Vagina (tissue), 2 donors: Measurements from ENCODE around the gene LMOD3. TPM values are rescaled to one million over a fixed set of nuclear protein-coding genes. Genes with fewer than 3 reads are reported as not detected.

ENCODE experiments used
- DNase-seq, 2 donors: peaks; one replicate each; pipeline ENCODE4 v3.0.0-alpha.2; 2017; ENCODE audit errors: extremely low spot score in 2 of 2
- H3K27ac ChIP-seq: fragments of 200-600 bp; sonication (generic); one replicate; pipeline ENCODE4 v1.5.1; 2019
- H3K27me3 ChIP-seq: fragments of 200-600 bp; sonication (generic); one replicate; pipeline ENCODE4 v1.5.1; 2019
- H3K36me3 ChIP-seq, 2 donors: fragments of 200-600 bp; sonication (generic); one replicate each; pipeline ENCODE4 v1.5.1; 2017 to 2019
- H3K4me1 ChIP-seq: fragments of 200-600 bp; sonication (generic); one replicate; pipeline ENCODE4 v1.5.1; 2019
- H3K4me3 ChIP-seq, 2 donors: fragments of 200-600 bp; sonication (generic); 1 replicate in 1 of 2; 2 replicates in 1 of 2; pipeline ENCODE4 v1.5.1; 2016 to 2019
- H3K9me3 ChIP-seq: fragments of 200-600 bp; sonication (generic); one replicate; pipeline ENCODE4 v1.5.1; 2019
- CTCF ChIP-seq, 3 experiments: fragments of 450-650 bp in 2 of 3; fragments of 200-600 bp in 1 of 3; sonication (generic) in 1 of 3; IDR thresholded peaks; one replicate each; pipeline ENCODE4 v1.5.1; 2017 to 2019; ENCODE audit warnings: antibody characterized with exemption in 3 of 3, mild to moderate bottlenecking in 2 of 3, moderate library complexity in 2 of 3
- POLR2A ChIP-seq, 2 donors: fragments of 450-650 bp; IDR thresholded peaks; one replicate each; pipeline ENCODE4 v1.6.1; 2017; ENCODE audit warnings: antibody characterized with exemption in 2 of 2, mild to moderate bottlenecking in 2 of 2, moderate library complexity in 2 of 2
- POLR2AphosphoS5 ChIP-seq, 2 donors: sonication (generic); formaldehyde crosslinking; IDR thresholded peaks; one replicate each; pipeline ENCODE4 v1.9.0; 2017; ENCODE audit warnings: antibody characterized with exemption in 2 of 2, mild to moderate bottlenecking in 2 of 2, low read depth in 1 of 2; ENCODE audit not compliant: insufficient read depth in 1 of 2
- intact Hi-C: fragments of 100-400 bp; cut with DNase I; formaldehyde crosslinking; loops from one replicate; pipeline ENCODE4 v1.15.1; 2023
- total RNA-seq: library from RNA; depleted of rRNA; stranded (reverse); fragments of >200 nt; gene quantifications from one replicate; pipeline ENCODE4 v1.2.3, GENCODE V29; 2016

LMOD3 gene
- total RNA-seq, 1 donor from 2014 or later: not detected

GRCh38 chr3:69141313-69141712 lies 18.9 kb upstream of the LMOD3 start:
- intact Hi-C loops: no loop called here
- Histone ChIP-seq H3K27me3 (no peaks in the 10 kb centered on the region), H3K4me3 (no peak overlapping the region), H3K36me3 (no peaks in the 10 kb centered on the region), H3K4me1 (no peaks in the 10 kb centered on the region), H3K9me3 (no peaks in the 10 kb centered on the region), H3K27ac (no peak overlapping the region)
- TF ChIP-seq POLR2AphosphoS5 (IDR thresholded peaks at IDR 0.05; ENCODE audit: insufficient read depth in 1 of 2, low read depth in 1 of 2): no peak
- TF ChIP-seq POLR2A (IDR thresholded peaks at IDR 0.05): no peak
- DNase-seq: no peak

- TF ChIP-seq CTCF (IDR thresholded peaks at IDR 0.05) (no peak), POLR2AphosphoS5 (IDR thresholded peaks at IDR 0.05; ENCODE audit: insufficient read depth in 1 of 2, low read depth in 1 of 2) (no peak)
- Histone ChIP-seq H3K36me3 (no peaks in the 10 kb centered on the region), H3K9me3 (no peaks in the 10 kb centered on the region), H3K4me3 (no peak overlapping the region), H3K27ac (no peak overlapping the region), H3K27me3 (no peaks in the 10 kb centered on the region), H3K4me1 (no peaks in the 10 kb centered on the region)
- intact Hi-C loops: no loop called here
- no peak for DNase-seq
Observed at GRCh38 chr3:69137412-69137811, 15.0 kb upstream of the LMOD3 start.

- no peak for DNase-seq
- H3K9me3 ChIP-seq: no peaks in the 10 kb centered on the region
- intact Hi-C loops: no loop called here
- no peak overlapping the region for H3K4me3 ChIP-seq
- no peak overlapping the region for H3K27ac ChIP-seq
- H3K27me3 ChIP-seq: no peaks in the 10 kb centered on the region
- TF ChIP-seq CTCF (IDR thresholded peaks at IDR 0.05): no peak
- no peak for TF ChIP-seq POLR2AphosphoS5 (IDR thresholded peaks at IDR 0.05; ENCODE audit: insufficient read depth in 1 of 2, low read depth in 1 of 2)
- TF ChIP-seq POLR2A (IDR thresholded peaks at IDR 0.05): no peak
- no peaks in the 10 kb centered on the region for H3K36me3 ChIP-seq
- H3K4me1 ChIP-seq: no peaks in the 10 kb centered on the region
Observed at GRCh38 chr3:69137005-69137404, 14.6 kb upstream of the LMOD3 start.

GRCh38 chr3:69130689-69131088 lies 8.3 kb upstream of the LMOD3 start:
- Histone ChIP-seq H3K4me1 (no peaks in the 10 kb centered on the region), H3K27me3 (no peaks in the 10 kb centered on the region), H3K27ac (no peak overlapping the region), H3K36me3 (no peaks in the 10 kb centered on the region), H3K4me3 (no peak overlapping the region), H3K9me3 (no peaks in the 10 kb centered on the region)
- intact Hi-C loops: no loop called here
- DNase-seq: no peak
- TF ChIP-seq POLR2A (IDR thresholded peaks at IDR 0.05) (no peak), CTCF (IDR thresholded peaks at IDR 0.05) (no peak), POLR2AphosphoS5 (IDR thresholded peaks at IDR 0.05; ENCODE audit: insufficient read depth in 1 of 2, low read depth in 1 of 2) (no peak)

GRCh38 chr3:69129531-69129930 lies 7.1 kb upstream of the LMOD3 start:
- Histone ChIP-seq H3K4me1 (no peaks in the 10 kb centered on the region), H3K4me3 (no peak overlapping the region), H3K36me3 (no peaks in the 10 kb centered on the region), H3K27me3 (no peaks in the 10 kb centered on the region), H3K9me3 (no peaks in the 10 kb centered on the region), H3K27ac (no peak overlapping the region)
- TF ChIP-seq POLR2AphosphoS5 (IDR thresholded peaks at IDR 0.05; ENCODE audit: insufficient read depth in 1 of 2, low read depth in 1 of 2) (no peak), CTCF (IDR thresholded peaks at IDR 0.05) (no peak), POLR2A (IDR thresholded peaks at IDR 0.05) (no peak)
- no peak for DNase-seq
- intact Hi-C loops: no loop called here

- TF ChIP-seq CTCF (IDR thresholded peaks at IDR 0.05) (no peak), POLR2A (IDR thresholded peaks at IDR 0.05) (no peak), POLR2AphosphoS5 (IDR thresholded peaks at IDR 0.05; ENCODE audit: insufficient read depth in 1 of 2, low read depth in 1 of 2) (no peak)
- no peaks in the 10 kb centered on the region for H3K4me1 ChIP-seq
- H3K27ac ChIP-seq: no peak overlapping the region
- no peak overlapping the region for H3K4me3 ChIP-seq
- DNase-seq: no peak
- no peaks in the 10 kb centered on the region for H3K9me3 ChIP-seq
- no peaks in the 10 kb centered on the region for H3K27me3 ChIP-seq
- H3K36me3 ChIP-seq: no peaks in the 10 kb centered on the region
- intact Hi-C loops: no loop called here
Observed at GRCh38 chr3:69128509-69128908, 6.1 kb upstream of the LMOD3 start.
